GM12892 (cell line): ENCODE results near the gene FAM174C.

Experiments used
- DNase-seq: peaks from one replicate; pipeline ENCODE4 v3.0.0; 2011; ENCODE audit not compliant: insufficient read length
- FAIRE-seq: peaks from 2 replicates; lab custom pipeline; 2011; peaks lifted over from hg19 to GRCh38; lab: Jason Lieb, UNC
- POLR2A ChIP-seq: IDR thresholded peaks from 2 replicates; pipeline ENCODE4 v1.6.1; 2011; ENCODE audit warnings: low read depth, low read length, control low read depth
- POLR2AphosphoS5 ChIP-seq: IDR thresholded peaks from 2 replicates; pipeline ENCODE4 v1.6.1; 2011; ENCODE audit warnings: low read depth, low read length, control low read depth
- TAF1 ChIP-seq: IDR thresholded peaks from 2 replicates; pipeline ENCODE4 v1.6.1; 2011; ENCODE audit warnings: low read depth, mild to moderate bottlenecking, control low read depth, low read length, borderline replicate concordance

The FAM174C gene

DNA sequence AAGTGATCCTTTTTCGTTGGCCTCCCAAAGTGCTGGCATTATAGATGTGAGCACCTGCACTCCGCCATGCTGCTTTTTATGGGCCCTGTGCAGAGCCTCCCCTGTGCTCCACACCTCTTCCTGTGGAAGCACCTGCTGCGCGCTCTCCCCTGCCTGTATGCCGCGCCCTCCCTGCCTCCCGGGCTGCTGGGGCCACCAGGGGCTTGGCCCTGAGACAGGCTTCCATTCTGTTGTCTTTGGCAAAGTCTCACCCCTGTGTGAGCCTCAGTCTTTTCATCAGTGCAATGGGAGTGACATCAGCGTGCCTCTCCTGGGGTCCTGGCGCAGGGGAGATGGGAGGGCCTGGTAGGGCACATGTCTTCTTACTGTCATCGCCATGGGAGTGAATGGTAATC, 1.3 kb downstream of the FAM174C start:
- DNase-seq: no peak
- no peak for FAIRE-seq
- no peak for TF ChIP-seq POLR2AphosphoS5
- TF ChIP-seq TAF1: no peak
- TF ChIP-seq POLR2A: peak; percentile 15; the same call in 1 of the 2 replicates

DNA sequence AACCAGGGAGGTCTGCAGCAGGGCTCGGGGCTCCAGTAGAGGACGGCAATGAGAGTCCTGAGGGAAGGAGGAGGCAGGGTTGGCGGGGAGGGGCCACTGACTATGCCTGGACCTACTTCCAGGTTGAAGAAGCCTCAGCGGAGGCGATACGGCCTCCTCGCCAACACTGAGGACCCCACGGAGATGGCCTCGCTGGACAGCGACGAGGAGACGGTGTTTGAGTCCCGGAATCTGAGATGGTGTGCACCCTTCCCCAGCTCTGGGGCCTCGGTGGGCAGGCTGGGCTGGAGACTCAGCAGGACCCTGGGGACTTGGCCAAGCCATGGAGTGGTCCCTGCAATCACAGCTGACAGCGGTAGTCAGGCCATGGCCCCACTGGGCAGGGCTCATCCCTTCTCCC, 1.7 kb downstream of the FAM174C start:
- DNase-seq: no peak
- FAIRE-seq: no peak
- TF ChIP-seq POLR2AphosphoS5 (no peak), TAF1 (no peak), POLR2A (no peak)

DNA sequence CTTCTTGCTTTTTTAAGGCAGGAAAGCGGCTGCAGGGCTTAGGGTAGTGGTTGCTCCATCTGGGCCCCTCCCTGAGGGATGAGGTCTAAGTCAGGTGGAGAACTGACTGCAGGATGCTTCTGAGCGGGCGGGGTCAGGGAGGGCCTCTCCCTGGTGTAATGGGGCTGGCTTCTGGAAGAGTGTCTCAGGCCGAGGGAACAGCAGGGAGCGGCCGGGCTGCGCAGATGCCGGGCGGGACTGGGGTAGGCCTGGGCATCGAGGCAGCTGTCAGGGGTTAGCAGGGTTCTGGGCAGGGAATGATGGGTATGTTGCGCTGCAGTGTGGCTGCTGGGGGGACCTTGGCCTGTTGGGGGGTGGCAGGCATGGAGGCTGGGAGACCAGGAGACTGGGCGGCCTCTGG, 2.7 kb downstream of the FAM174C start:
- DNase-seq (no peak), FAIRE-seq (no peak)
- no peak for TF ChIP-seq POLR2AphosphoS5
- no peak for TF ChIP-seq POLR2A
- TF ChIP-seq TAF1: no peak

DNA sequence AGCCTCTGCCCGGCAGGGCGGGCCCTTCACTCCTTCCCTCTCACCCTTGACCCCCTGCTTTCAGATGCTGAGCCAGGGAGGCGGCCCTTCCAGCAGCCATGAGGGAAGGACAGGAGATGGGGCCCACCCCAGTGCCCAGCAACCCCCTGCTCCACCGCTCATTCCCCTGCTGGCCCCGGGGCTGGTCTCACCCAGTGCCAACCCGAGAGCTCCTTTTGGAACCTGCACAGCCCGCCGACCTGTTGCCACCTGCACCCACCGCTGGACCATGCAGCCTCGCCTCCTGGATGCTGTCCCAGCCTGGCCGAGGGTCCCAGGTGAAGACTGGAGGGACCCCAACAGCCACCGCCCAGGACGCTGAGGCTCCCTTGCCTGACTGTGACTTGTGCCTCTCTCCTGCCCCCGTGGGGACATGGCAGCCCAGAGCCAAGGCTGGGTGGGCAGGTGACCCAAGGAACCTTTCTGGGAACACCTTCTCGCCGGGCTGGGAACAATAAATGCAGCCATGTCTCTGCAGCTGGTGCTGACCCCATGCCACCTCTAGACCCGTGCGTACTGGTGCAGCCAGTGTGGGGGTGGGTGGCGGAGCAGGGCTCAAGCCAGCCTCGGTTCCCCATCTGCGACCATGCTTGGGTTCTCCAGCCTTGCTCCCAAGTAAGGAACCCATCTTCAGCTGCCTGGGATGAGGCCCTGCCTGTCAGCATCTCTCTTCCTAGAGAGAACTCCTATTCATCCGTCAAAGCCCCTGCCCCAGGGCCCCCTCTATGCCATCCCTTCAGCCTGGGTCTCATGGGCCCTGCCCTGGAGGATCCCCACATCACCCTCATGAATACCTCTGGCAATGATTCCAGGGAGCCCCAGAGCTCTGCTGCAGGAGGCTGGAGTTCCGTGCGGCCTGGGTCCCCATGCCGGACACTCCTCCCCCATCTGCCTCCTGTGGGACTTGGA, 3.7 kb downstream of the FAM174C start:
- no peak for FAIRE-seq
- no peak for DNase-seq
- TF ChIP-seq POLR2A (no peak), TAF1 (no peak), POLR2AphosphoS5 (no peak)

DNA sequence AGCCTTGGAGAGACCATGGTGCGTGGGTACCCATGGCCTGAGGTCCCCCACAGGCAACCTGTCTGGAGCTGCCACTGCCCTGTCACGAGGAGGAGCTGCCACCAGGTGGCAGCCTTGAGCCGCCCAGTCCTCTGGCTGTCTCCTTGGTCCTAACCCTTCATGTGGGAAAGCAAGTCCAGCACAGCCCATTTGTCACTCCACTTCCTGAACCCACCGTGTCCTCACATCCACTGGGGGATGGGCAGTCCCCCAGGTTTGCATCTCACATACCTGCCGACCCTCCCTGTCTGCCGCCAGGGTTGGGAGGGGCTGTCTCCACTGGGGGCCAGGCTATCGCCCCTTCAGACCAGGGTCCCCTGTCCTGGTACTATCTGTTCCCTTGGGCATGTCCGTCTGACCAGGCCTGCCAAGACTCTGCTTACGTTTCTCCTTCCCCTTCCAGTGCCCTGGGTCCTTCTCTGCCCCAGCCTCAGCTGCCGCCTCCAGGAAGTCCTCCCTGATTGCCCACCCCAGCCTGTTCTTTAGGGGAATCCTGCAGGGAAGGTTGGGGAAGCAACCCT, 4.5 kb downstream of the FAM174C start:
- peak; percentile 98 for FAIRE-seq
- DNase-seq: peak; percentile 89
- TF ChIP-seq POLR2A (no peak; the same call in 1 of the 2 replicates), POLR2AphosphoS5 (0 out of 2 replicates have a peak, but pooled peaks have one; percentile 28), TAF1 (no peak)

DNA sequence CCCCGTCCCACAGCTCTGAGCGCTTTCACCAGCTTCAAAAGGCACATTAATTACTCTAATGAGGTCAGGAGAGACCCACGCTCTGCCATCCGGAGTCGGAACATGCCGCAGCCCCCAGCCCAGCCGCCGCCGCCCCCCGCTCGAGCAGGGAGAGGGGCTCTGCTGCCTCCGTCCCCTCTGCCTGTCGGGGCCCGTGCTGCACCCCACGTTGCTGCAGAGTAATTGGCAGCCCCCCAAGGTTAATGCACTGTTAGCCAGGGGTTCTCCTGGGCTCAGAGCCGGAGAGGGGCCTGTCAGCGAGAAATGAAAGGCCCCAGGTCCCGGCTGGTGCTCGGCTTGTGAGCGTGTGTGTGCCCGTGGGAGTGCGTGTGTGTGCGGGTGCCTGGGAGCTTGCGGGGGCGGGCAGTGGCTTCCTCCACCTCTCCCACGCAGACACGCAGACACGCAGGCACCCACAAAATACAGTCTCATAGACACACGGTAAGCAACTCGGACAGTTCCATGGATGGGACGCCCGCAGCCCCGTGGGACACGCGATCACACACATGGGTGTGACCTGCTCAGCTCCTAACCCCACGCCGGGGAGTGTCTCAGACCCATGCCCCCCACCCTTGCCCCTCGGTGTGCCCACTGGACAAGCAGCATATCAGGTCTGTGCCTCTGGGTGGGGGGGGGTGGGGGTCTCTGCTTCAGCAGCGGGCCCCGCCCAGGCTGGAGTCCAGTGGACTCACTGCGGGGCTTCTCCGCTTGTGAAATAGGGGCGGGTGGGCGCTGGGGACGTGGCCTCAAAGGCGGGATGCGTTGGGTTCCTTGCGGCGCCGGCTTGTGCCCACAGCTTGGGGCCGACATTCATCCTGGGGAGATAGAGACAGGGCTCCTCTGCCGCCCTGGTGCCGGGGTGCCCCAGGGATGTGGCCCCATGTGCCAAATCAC, 5.6 kb downstream of the FAM174C start:
- TF ChIP-seq TAF1 (no peak), POLR2A (no peak)
- DNase-seq (no peak), FAIRE-seq (no peak)

DNA sequence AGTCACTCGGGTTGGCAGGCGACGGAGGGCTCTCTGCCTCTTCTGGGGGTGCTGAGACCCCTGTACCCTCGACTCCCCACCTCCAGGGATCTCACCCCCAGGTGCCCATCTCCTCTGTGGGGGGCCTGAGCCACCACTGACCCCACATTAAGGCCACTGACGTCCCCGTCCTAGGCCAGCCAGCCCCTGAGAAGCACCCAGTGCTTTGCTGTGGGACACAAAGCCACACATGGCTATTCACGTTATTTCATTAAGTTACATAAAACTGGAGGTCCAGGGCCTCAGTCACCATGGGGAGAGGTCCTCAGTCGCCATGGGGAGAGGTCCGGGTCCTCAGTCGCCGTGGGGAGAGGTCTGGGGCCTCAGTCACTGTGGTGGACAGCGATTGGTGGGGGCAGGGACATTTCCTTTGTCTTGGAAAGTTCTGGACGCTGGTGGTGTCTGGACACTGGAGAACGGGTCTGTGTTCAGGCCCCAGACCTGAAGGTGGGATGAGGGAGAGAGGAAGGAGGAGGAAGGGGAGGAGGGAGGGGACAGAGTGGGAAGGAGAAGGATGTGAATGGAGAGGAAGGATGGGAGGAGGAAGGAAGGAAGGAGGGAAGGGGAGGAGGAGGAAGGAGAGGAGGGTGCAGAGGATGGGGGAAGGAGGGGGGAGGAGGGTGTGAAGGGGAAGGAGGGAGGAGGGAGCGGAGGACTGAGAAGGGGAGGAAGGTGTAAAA, 6.4 kb downstream of the FAM174C start:
- no peak for FAIRE-seq
- TF ChIP-seq POLR2AphosphoS5 (no peak), POLR2A (no peak), TAF1 (no peak)
- DNase-seq: no peak

DNA sequence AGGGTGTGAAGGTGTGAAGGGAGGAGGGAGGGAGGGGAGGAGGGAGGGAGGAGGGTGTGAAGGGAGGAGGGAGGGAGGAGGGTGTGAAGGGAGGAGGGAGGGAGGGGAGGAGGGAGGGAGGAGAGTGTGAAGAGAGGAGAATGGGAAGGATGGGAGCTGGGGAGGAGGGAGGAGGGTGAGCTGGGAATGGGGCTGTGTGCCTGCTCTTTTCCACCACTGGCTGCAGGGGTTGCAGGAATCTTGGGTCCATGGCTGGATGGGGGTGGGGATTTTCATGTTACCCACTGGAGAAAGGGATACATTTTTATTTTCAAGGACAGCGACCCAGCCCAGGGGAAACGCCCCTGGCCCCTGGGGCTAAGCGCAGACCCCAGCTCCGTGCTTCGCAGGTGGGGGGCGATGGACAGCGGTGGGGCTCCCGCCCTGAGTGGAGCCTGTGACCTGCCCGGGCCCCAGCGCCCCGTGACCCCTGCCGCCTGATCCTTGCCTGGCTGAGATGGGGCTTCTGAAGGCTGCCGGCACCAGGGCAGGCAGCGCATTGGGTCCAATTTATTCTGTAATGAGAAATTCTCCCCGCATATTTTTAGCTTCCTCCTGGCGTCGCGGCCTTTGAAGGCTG, 7.4 kb downstream of the FAM174C start:
- DNase-seq (no peak), FAIRE-seq (no peak)
- TF ChIP-seq TAF1 (no peak), POLR2AphosphoS5 (no peak), POLR2A (no peak)

DNA sequence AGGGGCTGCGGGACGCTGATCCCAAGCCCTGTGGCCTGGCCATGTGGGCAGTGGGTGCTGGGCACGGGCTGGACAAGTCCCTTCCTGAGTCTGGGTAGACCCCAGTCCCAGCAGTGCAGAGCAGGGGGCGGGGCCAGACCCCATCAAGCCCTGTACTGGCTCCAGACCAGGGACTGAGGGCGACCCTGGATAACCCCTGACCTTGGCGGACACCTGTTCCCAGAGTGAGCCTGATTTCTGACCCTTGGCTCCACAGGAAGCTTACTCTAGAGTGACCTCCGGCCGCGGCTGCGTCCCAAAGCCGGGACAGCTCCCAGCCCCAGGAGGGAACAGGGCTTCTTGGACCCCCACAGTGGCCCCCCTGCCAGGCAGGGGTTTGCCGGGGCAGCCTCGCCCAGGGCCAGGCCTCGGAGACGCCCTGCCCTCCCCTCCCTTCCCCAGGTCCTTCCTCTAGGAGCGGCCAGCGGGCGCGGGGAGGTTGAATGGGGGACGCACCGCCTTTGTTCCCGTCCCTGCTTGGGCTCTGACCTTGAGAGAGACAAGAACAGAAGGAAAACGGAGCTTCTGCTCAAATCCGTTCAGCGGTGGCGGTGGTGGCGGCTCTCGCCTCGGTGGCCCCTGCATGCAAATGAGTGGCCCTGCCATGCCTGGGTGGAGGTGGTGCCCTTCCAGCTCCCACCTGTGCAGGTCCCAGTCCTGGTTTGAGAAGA, 8.0 kb downstream of the FAM174C start:
- DNase-seq: no peak
- TF ChIP-seq POLR2AphosphoS5: no peak
- no peak for FAIRE-seq

DNA sequence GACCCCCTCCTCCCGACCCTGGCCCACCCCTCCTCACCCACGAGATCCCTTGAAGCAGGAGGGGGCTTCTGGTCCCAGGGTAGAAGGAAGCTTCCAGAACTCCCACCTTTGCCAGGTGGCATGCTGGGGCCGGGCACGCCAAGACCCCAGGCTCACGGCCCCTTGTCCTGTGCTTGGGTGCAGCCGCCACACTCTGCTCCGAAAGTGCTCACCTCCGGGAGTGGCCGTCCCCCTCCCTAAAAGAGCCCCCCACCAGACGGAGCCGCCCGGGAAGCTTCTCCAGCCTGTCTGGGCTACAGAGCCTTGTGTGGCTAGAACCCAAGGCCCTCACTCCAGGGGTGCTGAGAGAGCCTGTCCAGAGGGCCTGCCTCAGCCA, 8.6 kb downstream of the FAM174C start:
- TF ChIP-seq POLR2AphosphoS5 (no peak), TAF1 (no peak), POLR2A (no peak)

DNA sequence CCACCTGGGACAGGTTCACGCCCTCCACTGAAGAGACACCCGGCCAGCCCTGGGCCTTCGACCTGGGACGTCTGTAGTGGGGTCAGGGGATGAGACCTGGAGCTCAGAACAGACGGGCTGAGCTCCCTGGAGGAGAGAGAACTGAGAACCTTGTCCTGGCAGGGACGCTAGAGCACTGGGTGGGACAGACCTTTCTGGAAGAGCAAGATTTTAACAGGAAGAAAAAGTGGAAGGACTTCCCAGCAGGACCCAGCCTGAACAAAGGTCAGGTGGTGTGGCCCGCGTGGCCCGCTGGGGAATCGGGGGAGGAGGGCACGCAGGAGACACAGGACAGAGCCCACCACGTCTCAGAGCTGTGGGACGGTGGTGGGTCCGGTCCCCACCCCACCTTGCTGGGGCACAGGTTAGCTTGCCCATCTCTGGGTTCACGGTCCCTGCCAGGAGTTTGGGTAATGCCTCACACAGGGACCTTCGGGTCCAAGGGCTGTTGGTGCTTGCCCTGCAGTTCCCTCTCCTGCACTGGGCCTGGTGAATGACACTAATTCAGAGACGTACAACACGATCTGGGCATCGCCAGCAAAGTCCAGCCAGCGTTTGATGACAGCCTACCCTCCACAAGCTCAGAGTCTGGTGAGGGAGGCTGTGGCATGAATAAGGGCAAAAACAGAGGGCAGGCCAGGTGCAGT, 9.1 kb downstream of the FAM174C start:
- TF ChIP-seq TAF1 (no peak), POLR2AphosphoS5 (no peak), POLR2A (no peak)
- DNase-seq: no peak
- FAIRE-seq: no peak

More for the DNA sequence above, 8.6 kb downstream of the FAM174C start:
- no peak for DNase-seq
- FAIRE-seq: no peak
